ENCODE results near the gene AGPS.

DNA sequence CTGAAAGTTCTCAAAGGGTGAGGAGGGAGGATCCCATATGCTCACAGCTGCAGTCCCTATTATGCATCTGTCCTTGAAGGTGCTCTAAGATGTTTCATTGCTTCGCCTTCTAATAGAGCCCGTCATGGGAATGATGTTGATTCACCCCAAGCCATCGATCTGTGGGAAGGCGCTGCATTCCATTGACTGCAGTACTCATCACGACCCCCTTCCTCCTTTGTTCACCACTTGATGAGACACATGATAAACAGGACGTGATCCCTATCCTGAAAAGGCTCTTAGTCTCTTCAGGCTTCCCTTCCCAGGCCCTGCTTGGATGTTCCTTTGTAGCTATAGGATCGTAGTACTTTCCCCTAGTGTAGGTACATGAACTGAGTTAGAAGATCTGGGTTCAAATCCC lies 181.8 kb downstream of the AGPS start:
- TF ChIP-seq, protein P1, sequence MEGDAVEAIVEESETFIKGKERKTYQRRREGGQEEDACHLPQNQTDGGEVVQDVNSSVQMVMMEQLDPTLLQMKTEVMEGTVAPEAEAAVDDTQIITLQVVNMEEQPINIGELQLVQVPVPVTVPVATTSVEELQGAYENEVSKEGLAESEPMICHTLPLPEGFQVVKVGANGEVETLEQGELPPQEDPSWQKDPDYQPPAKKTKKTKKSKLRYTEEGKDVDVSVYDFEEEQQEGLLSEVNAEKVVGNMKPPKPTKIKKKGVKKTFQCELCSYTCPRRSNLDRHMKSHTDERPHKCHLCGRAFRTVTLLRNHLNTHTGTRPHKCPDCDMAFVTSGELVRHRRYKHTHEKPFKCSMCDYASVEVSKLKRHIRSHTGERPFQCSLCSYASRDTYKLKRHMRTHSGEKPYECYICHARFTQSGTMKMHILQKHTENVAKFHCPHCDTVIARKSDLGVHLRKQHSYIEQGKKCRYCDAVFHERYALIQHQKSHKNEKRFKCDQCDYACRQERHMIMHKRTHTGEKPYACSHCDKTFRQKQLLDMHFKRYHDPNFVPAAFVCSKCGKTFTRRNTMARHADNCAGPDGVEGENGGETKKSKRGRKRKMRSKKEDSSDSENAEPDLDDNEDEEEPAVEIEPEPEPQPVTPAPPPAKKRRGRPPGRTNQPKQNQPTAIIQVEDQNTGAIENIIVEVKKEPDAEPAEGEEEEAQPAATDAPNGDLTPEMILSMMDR (IDR thresholded peaks at IDR 0.05): no peak
- TF ChIP-seq, protein P2, sequence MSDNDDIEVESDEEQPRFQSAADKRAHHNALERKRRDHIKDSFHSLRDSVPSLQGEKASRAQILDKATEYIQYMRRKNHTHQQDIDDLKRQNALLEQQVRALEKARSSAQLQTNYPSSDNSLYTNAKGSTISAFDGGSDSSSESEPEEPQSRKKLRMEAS (IDR thresholded peaks at IDR 0.05; ENCODE audit: low read depth): no peak
- TF ChIP-seq EZH2phosphoT487 (IDR thresholded peaks at IDR 0.05; ENCODE audit: borderline replicate concordance, low read depth) (no peak), JUND (IDR thresholded peaks at IDR 0.05) (no peak), RAD21 (IDR thresholded peaks at IDR 0.05; ENCODE audit: low read length) (no peak)

All from SK-N-SH (cell line).